Vagina (tissue), 2 donors: ENCODE results near the gene PLK3. TPM values are rescaled to one million over a fixed set of nuclear protein-coding genes. Genes with fewer than 3 reads are reported as not detected.
A peak's percentile ranks its signal among the peaks of the same experiment; 100 is the strongest.

Experiments
- DNase-seq, 2 donors: peaks; one replicate each; pipeline ENCODE4 v3.0.0-alpha.2; 2017; ENCODE audit errors: extremely low spot score in 2 of 2
- H3K27ac ChIP-seq: fragments of 200-600 bp; sonication (generic); one replicate; pipeline ENCODE4 v1.5.1; 2019
- H3K27me3 ChIP-seq: fragments of 200-600 bp; sonication (generic); one replicate; pipeline ENCODE4 v1.5.1; 2019
- H3K36me3 ChIP-seq, 2 donors: fragments of 200-600 bp; sonication (generic); one replicate each; pipeline ENCODE4 v1.5.1; 2017 to 2019
- H3K4me1 ChIP-seq: fragments of 200-600 bp; sonication (generic); one replicate; pipeline ENCODE4 v1.5.1; 2019
- H3K4me3 ChIP-seq, 2 donors: fragments of 200-600 bp; sonication (generic); 1 replicate in 1 of 2; 2 replicates in 1 of 2; pipeline ENCODE4 v1.5.1; 2016 to 2019
- H3K9me3 ChIP-seq: fragments of 200-600 bp; sonication (generic); one replicate; pipeline ENCODE4 v1.5.1; 2019
- CTCF ChIP-seq, 3 experiments: fragments of 450-650 bp in 2 of 3; fragments of 200-600 bp in 1 of 3; sonication (generic) in 1 of 3; IDR thresholded peaks; one replicate each; pipeline ENCODE4 v1.5.1; 2017 to 2019; ENCODE audit warnings: antibody characterized with exemption in 3 of 3, mild to moderate bottlenecking in 2 of 3, moderate library complexity in 2 of 3
- POLR2A ChIP-seq, 2 donors: fragments of 450-650 bp; IDR thresholded peaks; one replicate each; pipeline ENCODE4 v1.6.1; 2017; ENCODE audit warnings: antibody characterized with exemption in 2 of 2, mild to moderate bottlenecking in 2 of 2, moderate library complexity in 2 of 2
- POLR2AphosphoS5 ChIP-seq, 2 donors: sonication (generic); formaldehyde crosslinking; IDR thresholded peaks; one replicate each; pipeline ENCODE4 v1.9.0; 2017; ENCODE audit warnings: antibody characterized with exemption in 2 of 2, mild to moderate bottlenecking in 2 of 2, low read depth in 1 of 2; ENCODE audit not compliant: insufficient read depth in 1 of 2
- intact Hi-C: fragments of 100-400 bp; cut with DNase I; formaldehyde crosslinking; loops from one replicate; pipeline ENCODE4 v1.15.1; 2023
- total RNA-seq: library from RNA; depleted of rRNA; stranded (reverse); fragments of >200 nt; gene quantifications from one replicate; pipeline ENCODE4 v1.2.3, GENCODE V29; 2016

The PLK3 gene
- total RNA-seq, 1 donor from 2014 or later = 77.6 TPM

- TF ChIP-seq CTCF (IDR thresholded peaks at IDR 0.05) = no peak
- no peak for TF ChIP-seq POLR2A (IDR thresholded peaks at IDR 0.05)
- no peak for TF ChIP-seq POLR2AphosphoS5 (IDR thresholded peaks at IDR 0.05; ENCODE audit: insufficient read depth in 1 of 2, low read depth in 1 of 2)
- Histone ChIP-seq H3K27me3 (no peaks in the 10 kb centered on the region), H3K9me3 (no peaks in the 10 kb centered on the region), H3K4me1 (peaks cover 87% of the 10 kb centered on the region), H3K4me3 (peak within 1 kb of the TSS; percentile 31 to 36), H3K36me3 (peaks cover 4 to 36% of the 10 kb centered on the region in 2 donors), H3K27ac (peak within 1 kb of the TSS; percentile 100)
- DNase-seq = no peak
- intact Hi-C loops = no loop called here
Measured at GRCh38 chr1:44806704-44807363, 6.7 kb downstream of the PLK3 start, which contains the start of gene DYNLT4. Gene DYNLT4 (minus strand): TSS chr1:44807351. CDS start chr1:44806668, 683 bp downstream.

- peak overlapping the region; percentile 31 to 36 for H3K4me3 ChIP-seq
- H3K4me1 ChIP-seq = peaks cover 87% of the 10 kb centered on the region
- DNase-seq = peak in 1 of 2 donors; percentile 100
- no peaks in the 10 kb centered on the region for H3K27me3 ChIP-seq
- intact Hi-C loops = no loop called here
- TF ChIP-seq POLR2A (IDR thresholded peaks at IDR 0.05) (no peak), POLR2AphosphoS5 (IDR thresholded peaks at IDR 0.05; ENCODE audit: insufficient read depth in 1 of 2, low read depth in 1 of 2) (peak; percentile 90), CTCF (IDR thresholded peaks at IDR 0.05) (no peak)
- H3K36me3 ChIP-seq = peaks cover 4 to 34% of the 10 kb centered on the region in 2 donors
- peak overlapping the region; percentile 100 for H3K27ac ChIP-seq
- no peaks in the 10 kb centered on the region for H3K9me3 ChIP-seq
Measured at GRCh38 chr1:44807364-44808062, 7.3 kb downstream of the PLK3 start.

GRCh38 chr1:44808063-44808937 is 8.1 kb downstream of the PLK3 start, which contains the start of gene BTBD19:
Gene BTBD19 (plus strand): TSS chr1:44808523. CDS start chr1:44808821, 298 bp downstream.
- H3K27ac ChIP-seq = peak within 1 kb of the TSS; percentile 100
- intact Hi-C loops = no loop called here
- TF ChIP-seq POLR2AphosphoS5 (IDR thresholded peaks at IDR 0.05; ENCODE audit: insufficient read depth in 1 of 2, low read depth in 1 of 2) (peak in 1 of 2 donors; percentile 1), POLR2A (IDR thresholded peaks at IDR 0.05) (peak in 1 of 2 donors; percentile 51), CTCF (IDR thresholded peaks at IDR 0.05) (no peak)
- no peaks in the 10 kb centered on the region for H3K9me3 ChIP-seq
- H3K4me1 ChIP-seq = peaks cover 86% of the 10 kb centered on the region
- DNase-seq = no peak
- H3K36me3 ChIP-seq = peaks cover under 1 to 26% of the 10 kb centered on the region in 2 donors
- no peaks in the 10 kb centered on the region for H3K27me3 ChIP-seq
- H3K4me3 ChIP-seq = peak within 1 kb of the TSS; percentile 31 to 36

GRCh38 chr1:44808938-44809917 is 9.1 kb downstream of the PLK3 start:
- Histone ChIP-seq H3K9me3 (no peaks in the 10 kb centered on the region), H3K4me3 (peak overlapping the region; percentile 31 to 36), H3K4me1 (peaks cover 87% of the 10 kb centered on the region), H3K27ac (peak overlapping the region; percentile 100), H3K36me3 (peaks cover 0 to 17% of the 10 kb centered on the region in 2 donors), H3K27me3 (no peaks in the 10 kb centered on the region)
- DNase-seq = no peak
- intact Hi-C loops = no loop called here
- TF ChIP-seq CTCF (IDR thresholded peaks at IDR 0.05) (no peak), POLR2A (IDR thresholded peaks at IDR 0.05) (peak in 1 of 2 donors; percentile 24), POLR2AphosphoS5 (IDR thresholded peaks at IDR 0.05; ENCODE audit: insufficient read depth in 1 of 2, low read depth in 1 of 2) (peak in 1 of 2 donors; percentile 59)
